ENCODE measurements around the gene GNG4. TPM values are rescaled to one million over a fixed set of nuclear protein-coding genes. Genes with fewer than 3 reads are reported as not detected.

GNG4 gene
- total RNA-seq, 1 experiment from 2014 or later: 3.5 TPM

- no TSS peak for BruUV-seq (replicated peaks)
- POLR2A ChIA-PET: no interaction called here
Observed at GRCh38 chr1:235582130-235582529, 67.5 kb downstream of the GNG4 start.

DNA sequence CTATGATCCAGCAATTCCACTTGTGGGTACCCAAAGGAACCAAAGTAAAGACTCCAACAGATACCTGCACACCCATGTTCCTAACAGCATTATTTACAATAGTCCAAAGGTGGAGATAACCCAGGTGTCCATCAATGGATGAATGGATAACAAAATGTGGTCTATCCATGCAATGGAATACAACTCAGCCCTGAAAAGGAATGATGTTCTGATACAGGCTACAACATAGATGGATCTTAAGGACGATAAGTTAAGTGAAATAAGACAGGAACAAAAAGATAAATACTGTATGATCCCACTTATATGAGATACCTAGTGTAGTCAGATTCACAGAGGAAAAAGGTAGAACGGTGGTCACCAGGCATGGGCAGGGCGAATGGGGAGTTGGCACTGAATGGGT lies 69.7 kb downstream of the GNG4 start:
- H3K9me3 ChIP-seq: no peaks in the 10 kb centered on the region
- H3K27ac Mint-ChIP-seq (ENCODE audit: unreplicated experiment): no peak overlapping the region
- no peaks in the 10 kb centered on the region for H3K36me3 ChIP-seq (ENCODE audit: control insufficient read depth, insufficient read depth, low read length)
- peaks cover 3% of the 10 kb centered on the region for H3K27me3 Mint-ChIP-seq (ENCODE audit: insufficient read depth, unreplicated experiment)
- no peak for TF ChIP-seq CTCF (IDR thresholded peaks at IDR 0.05; ENCODE audit: insufficient read depth in 1 of 2, low read depth in 1 of 2, low read length in 1 of 2, severe bottlenecking in 1 of 2, unreplicated experiment in 1 of 2)
- H3K4me3 ChIP-seq (ENCODE audit: low read depth, low read length): no peak overlapping the region
- no peak for DNase-seq
- H3K4me1 ChIP-seq: no peaks in the 10 kb centered on the region
- intact Hi-C loops (cut with micrococcal nuclease; ENCODE audit: unreplicated experiment): no loop called here
- BruUV-seq (replicated peaks): no TSS peak
- no peaks in the 10 kb centered on the region for H3K9me3 Mint-ChIP-seq (ENCODE audit: unreplicated experiment)
- H3K27me3 ChIP-seq (replicated peaks; ENCODE audit: control insufficient read depth, insufficient read depth, low read length): no peaks in the 10 kb centered on the region
- peaks cover 6% of the 10 kb centered on the region for H3K36me3 Mint-ChIP-seq (ENCODE audit: insufficient read depth, unreplicated experiment)
- CTCF ChIA-PET: interaction anchor here (0.7 kb wide), 1 partner anchor 18 kb away, joined by 4 read pairs; no protein-coding TSS in a partner anchor
- H3K4me3 Mint-ChIP-seq (ENCODE audit: unreplicated experiment): no peak overlapping the region
- POLR2A ChIA-PET: no interaction called here
- H3K4me1 Mint-ChIP-seq (ENCODE audit: low read depth, unreplicated experiment): peaks cover 6% of the 10 kb centered on the region

More at GRCh38 chr1:235582130-235582529, 67.5 kb downstream of the GNG4 start:
- no peak overlapping the region for H3K4me3 ChIP-seq (ENCODE audit: low read depth, low read length)
- no peaks in the 10 kb centered on the region for H3K27me3 ChIP-seq (replicated peaks; ENCODE audit: control insufficient read depth, insufficient read depth, low read length)
- no peak overlapping the region for H3K4me3 Mint-ChIP-seq (ENCODE audit: unreplicated experiment)
- no peaks in the 10 kb centered on the region for H3K9me3 ChIP-seq
- H3K27me3 Mint-ChIP-seq (ENCODE audit: insufficient read depth, unreplicated experiment): peaks cover 3% of the 10 kb centered on the region
- intact Hi-C loops (cut with micrococcal nuclease; ENCODE audit: unreplicated experiment): no loop called here
- peaks cover 6% of the 10 kb centered on the region for H3K36me3 Mint-ChIP-seq (ENCODE audit: insufficient read depth, unreplicated experiment)
- no peaks in the 10 kb centered on the region for H3K36me3 ChIP-seq (ENCODE audit: control insufficient read depth, insufficient read depth, low read length)
- CTCF ChIA-PET: no interaction called here
- H3K4me1 ChIP-seq: no peaks in the 10 kb centered on the region
- no peak overlapping the region for H3K27ac Mint-ChIP-seq (ENCODE audit: unreplicated experiment)
- no peak for DNase-seq
- H3K9me3 Mint-ChIP-seq (ENCODE audit: unreplicated experiment): no peaks in the 10 kb centered on the region
- H3K4me1 Mint-ChIP-seq (ENCODE audit: low read depth, unreplicated experiment): peaks cover under 1% of the 10 kb centered on the region
- TF ChIP-seq CTCF (IDR thresholded peaks at IDR 0.05; ENCODE audit: insufficient read depth in 1 of 2, low read depth in 1 of 2, low read length in 1 of 2, severe bottlenecking in 1 of 2, unreplicated experiment in 1 of 2): no peak

- Histone ChIP-seq H3K4me1 (no peaks in the 10 kb centered on the region), H3K4me3 (ENCODE audit: low read depth, low read length) (no peak overlapping the region), H3K9me3 (no peaks in the 10 kb centered on the region), H3K36me3 (ENCODE audit: control insufficient read depth, insufficient read depth, low read length) (no peaks in the 10 kb centered on the region), H3K27me3 (replicated peaks; ENCODE audit: control insufficient read depth, insufficient read depth, low read length) (no peaks in the 10 kb centered on the region)
- no peaks in the 10 kb centered on the region for H3K36me3 Mint-ChIP-seq (ENCODE audit: insufficient read depth, unreplicated experiment)
- no peaks in the 10 kb centered on the region for H3K9me3 Mint-ChIP-seq (ENCODE audit: unreplicated experiment)
- BruUV-seq (replicated peaks): no TSS peak
- no peak overlapping the region for H3K4me3 Mint-ChIP-seq (ENCODE audit: unreplicated experiment)
- intact Hi-C loops (cut with micrococcal nuclease; ENCODE audit: unreplicated experiment): no loop called here
- peaks cover 6% of the 10 kb centered on the region for H3K4me1 Mint-ChIP-seq (ENCODE audit: low read depth, unreplicated experiment)
- DNase-seq: no peak
- ChIA-PET POLR2A (no interaction called here), CTCF (no interaction called here)
- no peak for TF ChIP-seq CTCF (IDR thresholded peaks at IDR 0.05; ENCODE audit: insufficient read depth in 1 of 2, low read depth in 1 of 2, low read length in 1 of 2, severe bottlenecking in 1 of 2, unreplicated experiment in 1 of 2)
- H3K27me3 Mint-ChIP-seq (ENCODE audit: insufficient read depth, unreplicated experiment): no peaks in the 10 kb centered on the region
- no peak overlapping the region for H3K27ac Mint-ChIP-seq (ENCODE audit: unreplicated experiment)
Observed at GRCh38 chr1:235575597-235575996, 74.0 kb downstream of the GNG4 start.
